ENCODE results near the gene TMEM132A.

GRCh38 chr11:60908803-60909202 lies 15.5 kb upstream of the TMEM132A start:
- TF ChIP-seq CTCF (IDR thresholded peaks at IDR 0.05) (no peak), POLR2A (IDR thresholded peaks at IDR 0.05) (no peak)

Data from esophagus squamous epithelium (tissue), 4 donors.